ENCODE measurements around the gene SYCN.

Gene SYCN

GRCh38 chr19:39207293-39207836 is 3.3 kb upstream of the SYCN start:
- DNase-seq (ENCODE audit: extremely low read depth, low read depth) = no peak
- H3K4me3 ChIP-seq (replicated peaks; ENCODE audit: low read depth, low read length) = no peak overlapping the region
- TF ChIP-seq CTCF (IDR thresholded peaks at IDR 0.05; ENCODE audit: low read depth, low read length, missing control alignments) = no peak

- DNase-seq (ENCODE audit: extremely low read depth, low read depth) = no peak
- no peak for TF ChIP-seq CTCF (IDR thresholded peaks at IDR 0.05; ENCODE audit: low read depth, low read length, missing control alignments)
- H3K4me3 ChIP-seq (replicated peaks; ENCODE audit: low read depth, low read length) = no peak overlapping the region
Measured at GRCh38 chr19:39206122-39206521, 2.1 kb upstream of the SYCN start.

- TF ChIP-seq CTCF (IDR thresholded peaks at IDR 0.05; ENCODE audit: low read depth, low read length, missing control alignments) = no peak
- no peak overlapping the region for H3K4me3 ChIP-seq (replicated peaks; ENCODE audit: low read depth, low read length)
- no peak for DNase-seq (ENCODE audit: extremely low read depth, low read depth)
Measured at GRCh38 chr19:39205449-39205764, 1.3 kb upstream of the SYCN start.

- no peak for DNase-seq (ENCODE audit: extremely low read depth, low read depth)
- TF ChIP-seq CTCF (IDR thresholded peaks at IDR 0.05; ENCODE audit: low read depth, low read length, missing control alignments) = no peak
- no peak overlapping the region for H3K4me3 ChIP-seq (replicated peaks; ENCODE audit: low read depth, low read length)
Measured at GRCh38 chr19:39202998-39203355, 1.1 kb downstream of the SYCN start.

GRCh38 chr19:39200803-39201115 is 3.3 kb downstream of the SYCN start:
- no peak overlapping the region for H3K4me3 ChIP-seq (replicated peaks; ENCODE audit: low read depth, low read length)
- no peak for TF ChIP-seq CTCF (IDR thresholded peaks at IDR 0.05; ENCODE audit: low read depth, low read length, missing control alignments)
- no peak for DNase-seq (ENCODE audit: extremely low read depth, low read depth)

GRCh38 chr19:39200066-39200802 is 3.8 kb downstream of the SYCN start:
- TF ChIP-seq CTCF (IDR thresholded peaks at IDR 0.05; ENCODE audit: low read depth, low read length, missing control alignments) = no peak
- DNase-seq (ENCODE audit: extremely low read depth, low read depth) = no peak
- H3K4me3 ChIP-seq (replicated peaks; ENCODE audit: low read depth, low read length) = no peak overlapping the region

- DNase-seq (ENCODE audit: extremely low read depth, low read depth) = no peak
- no peak for TF ChIP-seq CTCF (IDR thresholded peaks at IDR 0.05; ENCODE audit: low read depth, low read length, missing control alignments)
- H3K4me3 ChIP-seq (replicated peaks; ENCODE audit: low read depth, low read length) = no peak overlapping the region
Measured at GRCh38 chr19:39199025-39199424, 5.0 kb downstream of the SYCN start.
